ENCODE measurements around the gene MUC2. TPM values are rescaled to one million over a fixed set of nuclear protein-coding genes. Genes with fewer than 3 reads are reported as not detected.

Gene MUC2
- total and polyA plus RNA-seq, 2 of the 4 experiments (the other 2 are of a cell fraction), result not detected

- intact Hi-C loops (cut with micrococcal nuclease), result no loop called here
- in situ Hi-C loops (cut with MboI; ENCODE audit: low sequenced_read_pairs), result no loop called here
- POLR2A ChIA-PET (ENCODE audit: unreplicated experiment), result no interaction called here
- dilution Hi-C loops (cut with HindIII; ENCODE audit: low sequenced_read_pairs, unreplicated experiment), result no loop called here
- Histone ChIP-seq H3K27ac (ENCODE audit: insufficient read depth, low read length) (no peak overlapping the region), H3K4me3 (ENCODE audit: insufficient read depth, low read depth, low read length) (no peak overlapping the region), H2BK120ac (ENCODE audit: low read depth, low read length) (no peak overlapping the region), H4K20me1 (ENCODE audit: insufficient read depth, low read length) (no peaks in the 10 kb centered on the region), H3K4ac (ENCODE audit: low read depth, low read length) (no peak overlapping the region), H2BK5ac (ENCODE audit: low read depth, low read length, poor library complexity, severe bottlenecking) (no peak overlapping the region), H3K79me1 (ENCODE audit: low read depth in 1 of 2, low read length in 2 of 2) (no peaks in the 10 kb centered on the region), H2BK15ac (ENCODE audit: low read depth, low read length) (no peak overlapping the region), H3K14ac (replicated peaks; ENCODE audit: low read depth, low read length) (no peak overlapping the region), H3K4me2 (ENCODE audit: low read depth, low read length) (no peak overlapping the region), H2AK9ac (replicated peaks; ENCODE audit: low read depth, low read length, poor library complexity) (no peak overlapping the region), H2AK5ac (ENCODE audit: low read depth, low read length) (no peak overlapping the region), H2AFZ (replicated peaks; ENCODE audit: low read length, poor library complexity) (no peak overlapping the region), H3K9me3 (ENCODE audit: control insufficient read depth, insufficient read depth, low read length) (no peaks in the 10 kb centered on the region), H3K36me3 (ENCODE audit: control insufficient read depth, insufficient read depth, low read length) (no peaks in the 10 kb centered on the region), H2BK20ac (ENCODE audit: low read depth, low read length) (no peak overlapping the region), H3K27me3 (ENCODE audit: control insufficient read depth, insufficient read depth, low read length) (no peaks in the 10 kb centered on the region), H3K9ac (ENCODE audit: low read depth, low read length) (no peak overlapping the region), H3K56ac (ENCODE audit: extremely low read depth, insufficient read depth, low read length) (no peak overlapping the region), H4K5ac (ENCODE audit: low read depth, low read length) (no peak overlapping the region), H4K8ac (ENCODE audit: low read depth in 2 of 2, low read length in 2 of 2) (no peak overlapping the region), H4K91ac (ENCODE audit: insufficient read depth, low read depth, low read length) (no peak overlapping the region), H3K9me1 (ENCODE audit: insufficient read depth, low read length) (no peaks in the 10 kb centered on the region), H3K4me1 (ENCODE audit: control insufficient read depth, insufficient read depth, low read length) (peaks cover 8% of the 10 kb centered on the region), H3K23ac (ENCODE audit: low read depth, low read length) (no peak overlapping the region), H3K18ac (ENCODE audit: low read depth, low read length) (no peak overlapping the region)
- TF ChIP-seq CHD1 (IDR thresholded peaks at IDR 0.05; ENCODE audit: low read depth, low read length) (no peak), RFX5 (IDR thresholded peaks at IDR 0.05; ENCODE audit: low read depth, low read length) (no peak), CTCF (conservative IDR thresholded peaks at IDR 0.05; ENCODE audit: low read depth, low read length) (no peak), MXI1 (IDR thresholded peaks at IDR 0.05; ENCODE audit: borderline replicate concordance, low read depth, low read length) (no peak), NFE2L2 (IDR thresholded peaks at IDR 0.05; ENCODE audit: low read depth, low read length) (no peak)
- ATAC-seq (ENCODE audit: low read depth), result no peak
- CTCF ChIA-PET, result no interaction called here
- WGBS, 2 experiments (ENCODE audit: extremely low coverage in 2 of 2, insufficient read length in 1 of 2), result 69% methylated on average over 12 of the region's 33 CpGs; no CpG with 5 or more reads in 1 of the 2 experiments
- BruUV-seq (replicated peaks), result no TSS peak
- DNase-seq, result no peak
Measured at GRCh38 chr11:1077417-1078119, 2.9 kb downstream of the MUC2 start.

Data from IMR-90 (cell line).